ENCODE results near the gene ZNF595.
"Not testable (repeated sequence)": the region's sequence is repeated elsewhere in the genome, so short reads cannot be mapped to it uniquely, and the experiment has no call there.

ZNF595 gene

DNA sequence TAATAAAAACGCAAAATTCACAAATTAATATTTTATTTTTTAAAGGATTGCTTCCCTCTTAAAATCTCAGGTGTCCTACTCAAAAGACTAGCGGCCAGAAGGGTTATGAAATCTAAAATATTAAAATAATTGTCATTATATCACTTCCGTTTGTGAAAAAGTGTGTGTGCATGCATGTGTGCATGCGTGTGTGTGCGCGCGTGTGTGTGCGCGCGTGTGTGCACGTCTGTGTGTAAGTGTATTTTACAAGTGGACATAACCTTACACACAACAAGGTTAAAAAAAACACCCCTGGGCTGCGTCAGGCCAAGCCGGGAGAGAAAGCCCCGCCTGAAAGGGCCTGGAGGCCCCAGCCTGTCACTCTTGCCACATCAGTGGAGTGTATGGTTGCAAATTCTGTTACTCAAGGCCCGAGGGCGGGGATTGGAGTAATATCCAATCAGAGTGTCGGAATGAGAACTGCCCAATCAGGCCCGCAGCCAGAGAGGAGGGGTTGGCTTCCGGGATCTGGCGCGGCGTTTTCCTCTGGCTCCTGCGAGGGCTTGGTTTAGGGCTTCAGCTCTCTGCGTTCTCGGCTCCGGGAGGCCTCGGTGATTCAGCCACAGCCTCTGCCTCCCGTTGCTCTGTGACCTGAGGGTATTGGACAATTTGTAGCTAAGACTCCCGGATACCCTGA lies at the start of gene ZNF595:
Gene ZNF595 (plus strand): TSS at position 518 of the 676 bp plus-strand sequence. CDS start 168 bp downstream, outside the sequence.
- peak; percentile 12 for DNase-seq

- not testable (repeated sequence) for DNase-seq
Observed at GRCh38 chr4:9937-10870, 42.9 kb upstream of the ZNF595 start.

GRCh38 chr4:11095-11815 lies 41.9 kb upstream of the ZNF595 start:
- DNase-seq, result not testable (repeated sequence)

- not testable (repeated sequence) for DNase-seq
Observed at GRCh38 chr4:11816-12417, 41.2 kb upstream of the ZNF595 start.

GRCh38 chr4:18128-18527 lies 35.0 kb upstream of the ZNF595 start:
- DNase-seq, result not testable (repeated sequence)

GRCh38 chr4:18589-18988 lies 34.5 kb upstream of the ZNF595 start:
- DNase-seq, result not testable (repeated sequence)

DNA sequence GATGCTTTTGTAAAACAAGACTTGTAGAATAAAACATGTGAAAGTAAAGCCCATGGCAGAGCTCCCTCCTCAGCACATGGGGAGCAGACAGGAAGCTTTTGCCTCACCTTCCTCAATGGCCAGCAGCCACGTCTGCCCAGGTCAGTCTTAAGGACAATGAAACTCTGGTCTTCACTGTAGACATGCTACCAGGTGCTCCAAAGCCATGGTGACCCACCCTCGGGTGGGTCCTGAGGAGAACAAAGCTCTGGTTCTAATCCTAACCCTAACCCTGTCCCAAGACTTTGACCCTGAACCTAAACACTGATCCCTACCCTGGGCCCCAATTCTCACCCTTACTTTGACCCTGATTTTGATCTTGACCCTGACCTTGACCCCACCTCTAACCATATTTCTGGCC lies 30.2 kb upstream of the ZNF595 start:
- not testable (repeated sequence) for DNase-seq

- not testable (repeated sequence) for DNase-seq
Observed at GRCh38 chr4:24359-24758, 28.8 kb upstream of the ZNF595 start.

DNA sequence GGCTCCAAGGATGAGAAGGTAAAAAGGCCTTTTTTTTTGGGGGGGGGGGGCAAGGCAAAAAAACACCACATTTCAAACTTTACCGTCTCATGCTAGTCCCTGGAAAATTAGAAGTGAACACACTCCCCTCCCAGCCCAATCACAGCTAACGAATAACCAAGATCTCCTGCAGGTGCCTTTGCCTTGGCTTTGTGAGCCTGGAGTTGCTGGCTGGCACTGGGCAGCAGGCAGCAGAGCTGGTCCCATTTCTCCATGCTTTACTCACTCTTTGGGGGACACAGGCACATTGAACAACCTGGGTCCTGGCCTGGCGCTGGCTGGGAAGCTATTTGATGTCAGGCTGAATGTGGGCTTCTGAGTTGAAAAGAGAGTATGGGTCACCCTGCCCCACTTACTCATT lies 25.6 kb upstream of the ZNF595 start:
- not testable (repeated sequence) for DNase-seq

- DNase-seq, result peak; percentile 35
Observed at GRCh38 chr4:28767-29542, 24.2 kb upstream of the ZNF595 start.

- not testable (repeated sequence) for DNase-seq
Observed at GRCh38 chr4:33314-33713, 19.8 kb upstream of the ZNF595 start.

DNA sequence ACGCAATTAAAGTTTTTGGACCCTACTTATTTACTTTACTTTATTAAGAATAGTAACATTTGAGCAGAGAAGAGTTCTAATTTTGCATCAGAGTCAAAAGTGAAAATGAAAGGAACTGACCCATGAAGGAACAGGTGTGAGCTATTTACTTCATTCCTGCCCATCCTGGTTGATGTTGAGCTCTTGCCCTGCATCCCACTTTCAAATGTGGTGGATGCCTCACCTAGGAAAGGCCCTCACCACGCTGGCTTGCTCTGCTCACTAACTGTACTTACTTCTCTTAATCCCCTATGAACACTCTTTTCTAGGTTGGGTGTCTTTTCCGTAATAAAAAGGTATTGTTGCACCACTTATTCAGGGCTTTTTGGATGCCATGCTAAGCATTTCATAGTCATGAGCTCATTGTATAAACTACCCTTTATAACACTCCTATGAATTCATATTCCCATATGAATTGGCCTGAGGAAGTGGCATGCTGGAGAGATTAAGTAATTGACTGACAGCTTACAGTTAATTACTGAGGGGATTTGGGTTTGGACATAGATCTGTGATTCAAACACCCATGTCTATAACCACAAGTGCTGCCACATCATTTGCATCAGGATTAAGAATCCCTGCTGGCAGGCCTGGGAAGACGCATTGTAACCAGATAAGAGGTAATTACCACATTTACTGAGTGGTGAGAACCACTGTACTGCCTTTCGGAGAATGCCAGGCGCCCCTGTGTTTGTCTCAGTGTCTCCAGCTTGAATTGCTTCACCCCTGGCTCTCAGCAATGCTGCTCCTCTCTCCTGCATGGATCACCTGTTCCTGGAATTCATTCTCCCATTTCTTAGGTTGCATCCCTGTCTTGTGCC lies 16.3 kb upstream of the ZNF595 start:
- not testable (repeated sequence) for DNase-seq

DNA sequence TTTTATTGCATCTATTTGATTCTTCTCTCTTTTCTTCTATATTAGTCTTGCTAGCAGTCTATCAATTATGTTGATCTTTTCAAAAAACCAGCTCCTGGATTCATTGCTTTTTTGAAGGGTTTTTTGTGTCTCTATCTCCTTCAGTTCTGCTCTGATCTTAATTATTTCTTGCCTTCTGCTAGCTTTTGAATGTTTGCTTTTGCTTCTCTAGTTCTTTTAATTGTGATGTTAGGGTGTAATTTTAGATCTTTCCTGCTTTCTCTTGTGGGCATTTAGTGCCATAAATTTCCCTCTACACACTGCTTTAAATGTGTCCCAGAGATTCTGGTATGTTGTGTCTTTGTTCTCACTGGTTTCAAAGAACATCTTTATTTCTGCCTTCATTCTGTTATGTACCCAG lies 14.9 kb upstream of the ZNF595 start:
- not testable (repeated sequence) for DNase-seq

GRCh38 chr4:43375-43774 lies 9.7 kb upstream of the ZNF595 start:
- not testable (repeated sequence) for DNase-seq

GRCh38 chr4:51253-51652 lies 1.9 kb upstream of the ZNF595 start:
- not testable (repeated sequence) for DNase-seq

DNA sequence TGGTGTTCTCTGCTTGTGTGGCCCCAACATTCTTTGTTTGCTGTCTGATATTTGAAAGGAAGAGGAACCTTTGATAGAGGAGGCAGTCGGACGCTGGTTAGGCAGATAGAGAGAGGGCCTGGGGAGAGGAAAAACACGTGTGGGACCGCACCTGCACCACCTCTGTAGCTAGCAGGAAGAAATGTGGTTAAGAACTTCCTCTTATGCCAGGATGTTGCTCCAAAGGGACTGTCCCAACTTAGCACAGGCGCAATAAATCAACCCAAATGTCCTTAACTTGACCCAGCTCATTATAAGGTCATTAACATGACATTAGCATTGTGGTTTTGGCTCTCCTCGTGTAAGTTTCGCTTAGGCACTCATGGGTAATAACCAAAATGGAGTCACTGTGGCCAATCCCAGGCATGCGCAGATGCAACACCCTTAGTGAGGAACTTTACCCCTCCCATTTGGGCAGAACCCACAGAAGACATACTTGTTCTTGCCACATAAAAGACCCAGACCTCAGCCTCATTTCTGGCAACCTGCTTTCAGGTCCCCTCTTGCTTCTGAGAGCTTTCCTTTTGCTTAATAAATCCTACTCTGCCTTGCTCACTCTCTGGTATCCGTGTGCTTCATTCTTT lies 1.4 kb upstream of the ZNF595 start:
- peak; percentile 36 for DNase-seq

DNA sequence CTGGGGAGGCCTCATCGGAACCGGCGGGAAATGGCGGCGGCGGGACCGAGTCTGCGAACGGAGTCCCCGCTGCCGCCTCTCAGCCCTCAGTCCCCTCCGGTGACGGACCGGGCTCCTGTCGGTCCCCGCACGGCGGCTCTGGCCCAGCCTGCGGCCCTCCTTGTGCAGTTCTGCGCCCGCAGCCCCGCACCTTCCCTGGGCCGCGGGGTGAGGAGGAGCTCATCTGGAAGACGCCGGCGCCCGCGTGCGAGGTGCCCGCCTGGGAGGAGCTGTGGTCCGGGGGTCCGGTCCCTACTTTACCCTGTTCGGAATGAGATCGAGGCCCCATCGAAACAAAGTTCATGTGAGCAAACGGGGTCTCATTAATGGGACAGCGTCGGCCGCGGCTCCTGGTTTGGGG lies 400 bp downstream of the ZNF595 start:
- DNase-seq, result not testable (repeated sequence)

DNA sequence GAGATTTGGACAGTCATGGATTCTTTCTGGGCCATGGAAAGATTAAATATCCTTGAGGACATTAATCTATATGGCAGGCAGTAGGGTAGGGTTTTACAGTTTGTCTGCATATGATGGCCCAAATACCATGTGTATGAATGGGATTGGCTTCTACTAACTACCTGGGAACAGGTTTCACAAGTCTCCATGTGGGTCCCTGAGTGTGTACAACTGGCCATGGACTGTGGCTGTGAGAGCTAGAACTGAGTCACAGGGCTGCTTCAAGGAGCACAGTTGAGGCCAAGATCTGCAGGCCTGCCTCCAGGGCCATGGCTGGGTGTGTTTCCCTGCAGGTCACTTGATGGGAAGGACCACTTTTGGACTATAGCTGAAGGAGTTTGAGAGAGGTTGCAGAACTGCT lies 11.6 kb downstream of the ZNF595 start:
- DNase-seq, result not testable (repeated sequence)

DNA sequence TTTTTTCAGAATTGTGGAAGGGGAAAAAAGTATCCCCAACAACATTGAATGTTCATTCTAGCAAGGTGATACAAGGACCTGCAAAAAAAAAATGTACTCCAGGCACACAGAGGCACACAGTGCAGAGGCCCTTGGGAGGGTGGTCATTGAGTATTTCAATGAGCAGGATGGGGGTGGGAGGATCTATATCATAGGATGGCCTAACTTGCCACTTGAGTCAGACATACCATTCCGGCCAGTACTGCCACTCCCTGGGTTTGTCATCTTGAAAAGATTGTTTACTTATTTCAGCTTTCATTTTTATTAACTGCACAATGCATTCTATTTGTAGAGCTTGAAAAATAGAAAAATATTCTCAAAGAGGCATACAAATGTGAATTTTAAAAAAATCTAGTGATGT lies 18.7 kb downstream of the ZNF595 start:
- DNase-seq, result no peak

DNA sequence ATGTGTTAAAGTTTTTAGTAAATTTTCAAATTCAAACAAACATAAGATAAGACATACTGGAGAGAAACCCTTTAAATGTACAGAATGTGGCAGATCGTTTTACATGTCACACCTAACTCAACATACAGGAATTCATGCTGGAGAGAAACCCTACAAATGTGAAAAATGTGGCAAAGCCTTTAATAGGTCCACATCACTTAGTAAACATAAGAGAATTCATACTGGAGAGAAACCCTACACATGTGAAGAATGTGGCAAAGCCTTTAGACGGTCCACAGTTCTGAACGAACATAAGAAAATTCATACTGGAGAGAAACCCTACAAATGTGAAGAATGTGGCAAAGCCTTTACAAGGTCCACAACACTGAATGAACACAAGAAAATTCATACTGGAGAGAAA lies 32.8 kb downstream of the ZNF595 start:
- DNase-seq, result no peak

Data from CD4-positive, alpha-beta T cell treated with Interleukin-12 subunit alpha and Interleukin-12 subunit beta, for 1 hour (primary cell).